NK-92 treated with Interleukin-12 subunit alpha and Interleukin-12 subunit beta, amount 100 ng/mL, for 24 hours (cell line): ENCODE data around the gene RAPGEF4.

Experiments
- DNase-seq: peaks from one replicate; lab custom pipeline; 2025; lab: John Stamatoyannopoulos, UW

RAPGEF4 gene

DNA sequence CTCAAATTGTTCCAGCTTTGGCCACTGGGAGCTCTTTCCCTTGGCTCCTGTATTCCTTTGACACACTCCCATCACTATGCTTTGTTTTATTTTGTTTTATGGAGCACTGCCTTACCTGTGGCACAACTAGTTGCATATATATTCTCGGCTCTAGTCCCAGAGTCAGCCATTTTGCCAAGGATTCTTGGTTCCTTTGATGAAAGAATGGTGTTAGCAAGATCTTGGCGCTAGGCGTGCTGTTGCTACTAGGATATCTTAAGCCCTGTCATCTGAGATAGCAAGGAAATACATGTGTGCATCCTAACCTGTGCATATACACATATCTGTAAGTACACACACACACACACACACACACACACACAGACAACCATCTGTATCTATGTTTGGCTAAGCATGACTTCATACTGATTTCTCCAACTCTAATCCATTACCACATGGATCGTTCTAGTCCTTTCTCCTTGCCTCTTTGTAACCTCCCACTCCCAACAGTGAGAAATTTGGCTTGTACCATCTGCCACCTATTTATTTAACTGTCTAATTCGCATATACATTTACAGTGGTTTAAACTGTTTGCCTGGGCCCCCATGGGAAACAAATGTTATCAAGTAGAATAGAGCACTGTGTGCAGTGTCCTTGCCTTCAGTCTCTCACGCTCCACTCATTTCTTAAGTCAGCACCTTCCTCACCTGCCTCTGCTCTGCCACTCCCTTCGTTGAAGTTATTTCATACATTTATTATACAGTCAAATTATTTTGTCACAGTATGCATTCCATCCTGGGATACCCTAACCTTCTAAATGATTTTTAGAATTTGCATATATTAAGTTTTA, 202.5 kb downstream of the RAPGEF4 start:
- DNase-seq = no peak

DNA sequence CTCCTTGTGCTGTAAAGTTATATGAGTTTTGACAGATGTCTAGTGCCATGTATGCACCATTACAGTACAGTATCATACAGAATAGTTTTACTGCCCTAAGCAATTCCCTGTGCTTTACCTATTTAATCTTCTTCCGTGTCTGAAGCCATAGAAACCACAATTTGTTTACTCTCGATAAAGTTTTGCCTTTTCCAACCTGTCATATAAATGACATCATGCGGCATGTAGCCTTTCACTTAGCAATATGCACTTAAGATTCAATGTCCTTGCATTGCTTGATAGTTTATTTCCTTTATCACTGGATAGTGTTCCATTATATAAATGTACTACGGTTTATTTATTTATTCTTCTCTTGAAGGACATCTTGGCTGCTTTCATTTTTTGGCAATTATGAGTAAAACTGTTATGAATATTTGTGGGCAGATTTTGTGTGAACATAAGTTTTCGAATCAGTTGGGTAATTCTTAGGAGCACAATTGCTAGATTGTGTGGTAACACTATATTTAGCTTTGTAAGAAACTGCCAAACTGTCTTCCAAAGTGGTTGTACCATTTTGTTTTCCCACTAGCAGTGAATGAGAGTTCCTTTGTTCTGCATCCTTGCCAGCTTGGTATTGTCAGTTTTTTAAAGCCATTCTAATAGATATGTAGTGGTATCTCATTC, 203.2 kb downstream of the RAPGEF4 start:
- DNase-seq = no peak

DNA sequence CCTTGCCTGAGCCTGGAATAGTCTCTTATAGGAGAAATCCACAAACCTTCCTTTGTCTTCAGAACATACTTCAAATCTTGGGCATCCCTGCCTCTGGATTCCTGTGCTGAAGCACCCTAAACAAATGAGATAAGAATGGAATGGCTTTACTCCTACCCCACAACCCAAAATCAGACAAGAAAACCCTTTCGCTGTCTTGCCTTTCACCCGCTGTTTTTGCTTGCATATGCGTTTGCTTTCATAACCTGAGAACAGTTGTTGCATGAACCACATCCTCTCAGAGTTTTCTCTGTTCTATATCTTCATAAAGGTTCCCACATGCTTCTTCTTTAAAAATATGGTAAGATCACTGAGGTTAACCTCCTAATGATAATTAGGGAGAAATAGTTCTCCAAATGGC, 207.9 kb downstream of the RAPGEF4 start:
- DNase-seq = no peak

DNA sequence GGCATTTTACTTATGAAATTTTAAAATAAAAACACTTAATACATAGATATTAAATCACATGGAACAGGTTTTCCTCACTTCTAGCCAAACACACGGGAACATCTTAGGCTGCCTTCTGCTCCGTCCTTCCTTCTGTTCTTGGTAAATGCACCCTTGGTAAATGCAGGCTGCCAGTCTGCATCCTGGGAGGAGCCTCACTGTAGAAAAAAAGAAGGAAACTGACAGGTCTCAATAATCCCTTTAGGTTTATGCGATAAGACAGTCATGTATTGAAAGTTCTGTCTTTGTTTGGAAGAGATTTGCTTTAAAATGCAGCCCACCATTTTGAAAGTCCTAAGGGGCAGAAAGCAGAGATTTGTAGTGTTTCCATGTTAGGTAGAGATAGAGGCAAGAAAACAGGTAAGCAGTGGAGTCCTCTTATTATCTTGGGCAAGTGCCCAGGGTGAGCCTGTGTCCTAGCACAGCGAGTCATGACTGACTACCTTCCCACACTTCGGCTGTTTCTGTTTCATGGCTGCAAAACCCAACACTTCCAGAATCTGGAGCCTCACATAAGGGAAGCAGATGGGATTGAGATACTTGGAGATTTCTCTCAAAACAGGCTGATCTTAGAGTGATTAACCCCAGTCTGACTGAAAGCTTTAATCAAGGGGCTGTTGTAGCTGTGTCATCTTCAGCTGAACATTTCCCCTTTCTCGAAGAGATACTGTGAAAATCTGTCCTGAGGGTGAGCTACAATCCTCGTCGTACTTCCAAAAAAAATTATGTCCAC, 208.6 kb downstream of the RAPGEF4 start:
- DNase-seq = no peak

- no peak for DNase-seq
These were observed 209.3 kb downstream of the RAPGEF4 start for GRCh38 chr2:172944794-172945509.

DNA sequence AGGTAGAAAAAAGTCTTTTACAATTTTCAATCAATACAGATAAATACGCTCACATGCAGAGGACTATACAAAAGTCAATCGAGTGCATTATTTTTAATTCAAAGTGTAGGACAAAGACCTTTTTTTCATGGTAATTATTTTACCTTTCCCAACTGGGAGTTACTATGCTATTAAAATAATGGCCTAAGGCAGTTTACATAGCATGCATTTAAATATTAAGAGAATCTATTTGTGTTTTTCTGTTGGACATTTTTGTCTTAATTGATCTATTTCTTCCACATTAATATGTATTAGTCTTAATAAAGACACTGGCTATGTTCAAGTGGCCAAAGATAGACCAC, 209.8 kb downstream of the RAPGEF4 start:
- DNase-seq = no peak

- no peak for DNase-seq
These were observed 212.0 kb downstream of the RAPGEF4 start for GRCh38 chr2:172947461-172948153.

DNA sequence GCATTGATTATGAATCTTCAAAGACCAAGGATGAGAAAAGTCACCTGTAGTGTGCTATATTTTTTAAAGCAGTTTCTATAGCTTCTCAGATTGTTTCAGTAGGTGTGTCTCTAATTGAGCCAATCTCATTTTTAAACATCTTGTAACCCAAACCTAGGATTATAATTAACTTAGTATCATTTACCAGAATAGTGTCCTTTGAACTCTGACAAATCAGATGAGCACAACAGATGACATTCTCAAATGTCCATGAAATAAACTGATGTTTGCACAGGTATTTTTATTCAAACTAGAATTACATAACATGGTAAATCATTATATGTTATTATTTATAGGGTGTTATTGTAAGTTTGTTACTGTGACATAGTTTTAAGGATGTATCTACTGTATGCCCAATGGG, 213.9 kb downstream of the RAPGEF4 start:
- no peak for DNase-seq

DNA sequence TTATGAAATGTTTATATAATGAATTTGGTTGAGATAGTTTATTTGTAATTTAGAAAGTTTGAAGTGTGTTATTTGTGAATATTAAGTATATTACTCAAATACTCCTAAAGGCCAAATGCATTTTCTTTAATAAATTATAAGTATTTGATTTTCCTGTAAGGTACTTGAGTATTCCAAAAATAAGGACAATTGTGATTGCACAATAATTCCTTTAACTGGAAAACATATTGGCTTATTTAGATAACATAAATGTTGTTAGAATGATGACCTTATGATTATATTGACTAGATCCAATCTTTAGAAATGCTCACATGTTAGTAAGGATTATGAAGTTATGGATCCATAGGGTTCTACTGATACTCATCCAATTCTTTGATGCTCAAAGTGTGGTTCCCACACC, 214.9 kb downstream of the RAPGEF4 start:
- no peak for DNase-seq

- no peak for DNase-seq
These were observed 215.9 kb downstream of the RAPGEF4 start for GRCh38 chr2:172951554-172951953.

DNA sequence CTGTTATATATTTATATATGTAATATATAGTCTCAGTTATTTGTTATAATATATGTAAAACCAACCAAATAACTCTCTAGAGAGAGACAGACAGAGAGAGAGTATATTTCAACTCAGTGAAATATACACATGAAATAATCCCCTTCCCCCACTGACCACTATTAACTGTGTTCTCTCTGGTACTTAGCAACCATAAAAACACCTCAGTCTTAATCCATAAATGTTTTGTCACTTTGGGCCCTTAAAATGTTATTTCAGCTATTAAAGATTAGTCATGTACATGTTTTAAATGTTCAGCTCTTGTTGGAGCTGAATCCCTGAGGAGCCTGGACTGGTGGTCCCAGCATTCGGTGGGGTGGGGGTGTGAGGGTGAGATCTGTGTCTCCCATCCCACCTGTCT, 217.8 kb downstream of the RAPGEF4 start:
- no peak for DNase-seq

DNA sequence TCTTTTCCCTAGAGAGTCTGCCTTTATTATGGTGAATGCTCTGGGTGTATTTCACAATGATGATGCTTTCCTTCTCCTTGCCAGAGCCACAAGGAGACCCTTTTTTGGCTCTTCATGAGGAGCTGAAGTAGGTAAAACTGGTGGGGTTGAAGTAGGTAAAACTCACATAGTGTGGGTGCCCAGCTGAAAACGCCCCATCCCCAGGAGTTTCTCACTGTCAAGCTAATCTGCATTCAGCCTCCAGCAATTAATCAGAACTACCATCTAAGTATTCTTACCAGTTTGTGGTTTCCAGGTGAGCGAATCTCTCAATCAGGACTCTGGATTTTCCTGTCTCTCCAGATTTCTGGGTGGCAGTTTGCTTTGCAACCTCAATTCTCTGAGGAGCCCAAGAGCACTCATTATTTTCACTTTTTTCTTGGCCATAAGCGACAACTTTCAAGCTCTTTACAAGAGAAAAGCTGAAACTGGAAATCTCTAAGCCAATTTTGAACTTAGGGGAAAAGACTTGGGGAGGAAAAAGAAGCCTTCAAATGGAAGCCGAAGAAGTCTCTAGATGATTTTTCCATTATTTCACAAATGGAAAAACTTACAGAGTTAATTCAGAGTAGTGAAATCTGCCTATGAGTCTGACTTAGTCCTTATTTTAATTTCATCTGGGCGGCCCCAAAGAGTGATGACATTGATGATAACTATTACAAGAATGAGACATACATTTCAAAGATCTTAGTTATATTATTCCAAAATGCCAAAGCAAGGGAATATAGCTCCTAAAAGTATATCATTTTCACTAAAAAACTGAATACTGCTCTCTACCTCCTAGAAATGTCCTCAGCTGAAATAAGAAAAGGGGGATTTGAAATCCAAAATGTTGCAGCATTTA, 218.6 kb downstream of the RAPGEF4 start:
- DNase-seq = no peak

- DNase-seq = no peak
These were observed 219.9 kb downstream of the RAPGEF4 start for GRCh38 chr2:172955587-172955986.

DNA sequence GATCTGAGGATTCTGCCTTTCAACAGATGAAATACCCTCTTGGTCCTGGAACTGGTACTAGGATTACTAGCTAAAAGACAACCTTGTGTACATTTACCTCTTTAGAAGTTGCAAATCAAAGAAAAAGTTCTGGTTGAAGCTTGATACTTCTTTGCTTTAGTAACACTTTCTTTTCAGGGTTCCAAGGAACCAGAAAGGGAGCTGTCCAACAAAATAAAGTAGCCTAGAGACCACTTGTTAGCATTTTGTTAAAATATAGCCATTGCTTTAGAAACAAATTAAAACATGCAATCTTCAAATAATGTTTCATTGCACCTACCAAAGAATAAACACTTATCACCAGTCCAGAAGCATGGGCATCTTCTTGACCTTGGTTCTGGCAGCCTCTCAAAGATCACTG, 222.1 kb downstream of the RAPGEF4 start:
- no peak for DNase-seq

GRCh38 chr2:172962082-172962481, 226.4 kb downstream of the RAPGEF4 start:
- DNase-seq = no peak

DNA sequence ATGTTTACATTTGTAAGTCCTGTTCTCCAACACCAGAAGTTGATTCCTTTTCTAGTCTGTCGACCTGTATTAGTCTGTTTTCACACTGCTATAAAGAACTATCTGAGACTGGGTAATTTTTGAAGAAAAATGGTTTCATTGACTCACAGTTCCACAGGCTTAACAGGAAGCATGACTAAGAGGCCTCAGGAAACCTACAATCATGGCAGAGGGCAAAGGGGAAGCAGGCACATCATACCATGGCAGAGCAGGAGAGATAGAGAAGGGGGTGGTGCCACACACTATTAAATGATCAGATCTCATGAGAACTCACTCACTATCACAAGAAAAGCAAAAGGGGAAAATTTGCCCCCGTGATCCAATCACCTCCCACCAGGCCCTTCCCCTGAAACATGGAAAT, 227.2 kb downstream of the RAPGEF4 start:
- DNase-seq = no peak

GRCh38 chr2:172964511-172965139, 229.0 kb downstream of the RAPGEF4 start:
- DNase-seq = no peak

GRCh38 chr2:172965433-172966212, 230.0 kb downstream of the RAPGEF4 start:
- no peak for DNase-seq
